ENCODE data around the gene EPB42. TPM values are rescaled to one million over a fixed set of nuclear protein-coding genes. Genes with fewer than 3 reads are reported as not detected.
"Not testable (repeated sequence)": the region's sequence is repeated elsewhere in the genome, so short reads cannot be mapped to it uniquely, and the experiment has no call there.

EPB42 gene
- total RNA-seq, 1 experiment from 2014 or later = not detected

- DNase-seq (ENCODE audit: low read depth, low spot score); in situ Hi-C loops (cut with HindIII; ENCODE audit: low pct_unique_long_range_greater_than_20kb, low sequenced_read_pairs): not testable (repeated sequence)
These were observed 45.0 kb downstream of the EPB42 start for GRCh38 chr15:43175656-43176309.

DNA sequence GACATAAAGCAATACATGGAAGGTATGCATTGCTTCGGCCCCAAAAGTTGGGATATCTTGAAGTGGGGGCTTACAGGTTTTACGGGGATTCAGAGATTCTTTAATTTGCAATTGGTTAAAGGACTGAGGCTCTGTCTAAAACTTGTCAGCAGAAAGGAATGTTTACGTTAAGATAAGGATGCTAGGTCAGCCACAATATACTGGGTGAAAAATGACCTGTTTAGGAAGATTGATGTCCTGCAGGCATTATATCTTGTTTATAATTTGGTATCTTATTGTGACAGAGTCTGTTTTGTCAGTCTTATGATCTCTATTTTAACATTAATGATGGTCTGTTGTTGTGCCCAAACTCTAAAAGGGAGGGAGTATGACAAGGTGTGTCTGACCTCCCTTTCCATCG lies 50.9 kb downstream of the EPB42 start:
- no peak for DNase-seq (ENCODE audit: low read depth, low spot score)
- in situ Hi-C loops (cut with HindIII; ENCODE audit: low pct_unique_long_range_greater_than_20kb, low sequenced_read_pairs) = no loop called here

GRCh38 chr15:43168192-43169107 lies 52.4 kb downstream of the EPB42 start:
- DNase-seq (ENCODE audit: low read depth, low spot score) = peak; percentile 55
- in situ Hi-C loops (cut with HindIII; ENCODE audit: low pct_unique_long_range_greater_than_20kb, low sequenced_read_pairs) = no loop called here

GRCh38 chr15:43167261-43167660 lies 53.6 kb downstream of the EPB42 start:
- DNase-seq (ENCODE audit: low read depth, low spot score); in situ Hi-C loops (cut with HindIII; ENCODE audit: low pct_unique_long_range_greater_than_20kb, low sequenced_read_pairs): not testable (repeated sequence)

DNA sequence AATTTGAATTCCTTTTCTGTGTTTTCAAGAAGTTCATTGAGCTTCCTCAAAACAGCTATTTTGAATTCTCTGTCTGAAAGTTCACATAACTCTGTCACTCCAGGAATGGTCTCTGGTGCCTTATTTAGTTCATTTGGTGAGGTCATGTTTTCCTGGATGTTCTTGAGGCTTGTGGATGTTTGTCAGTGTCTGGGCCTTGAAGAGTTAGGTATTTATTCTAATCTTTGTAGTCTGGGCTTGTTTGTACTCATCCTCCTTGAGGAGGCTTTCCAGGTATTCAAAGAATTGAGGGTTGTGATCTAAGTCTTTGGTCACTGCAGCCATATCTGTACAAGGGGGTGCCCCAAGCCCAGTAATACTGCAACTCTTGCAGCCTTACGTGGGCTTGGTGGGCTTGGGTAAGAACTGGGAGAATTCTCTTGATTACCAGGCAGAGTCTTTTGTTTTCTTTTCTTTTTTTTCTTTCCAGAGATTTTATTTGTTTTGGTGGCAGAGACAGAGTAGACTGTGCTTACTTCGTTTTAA lies 55.0 kb downstream of the EPB42 start:
- in situ Hi-C loops (cut with HindIII; ENCODE audit: low pct_unique_long_range_greater_than_20kb, low sequenced_read_pairs) = no loop called here
- no peak for DNase-seq (ENCODE audit: low read depth, low spot score)

GRCh38 chr15:43153269-43153668 lies 67.5 kb downstream of the EPB42 start:
- no peak for DNase-seq (ENCODE audit: low read depth, low spot score)
- in situ Hi-C loops (cut with HindIII; ENCODE audit: low pct_unique_long_range_greater_than_20kb, low sequenced_read_pairs) = no loop called here

DNA sequence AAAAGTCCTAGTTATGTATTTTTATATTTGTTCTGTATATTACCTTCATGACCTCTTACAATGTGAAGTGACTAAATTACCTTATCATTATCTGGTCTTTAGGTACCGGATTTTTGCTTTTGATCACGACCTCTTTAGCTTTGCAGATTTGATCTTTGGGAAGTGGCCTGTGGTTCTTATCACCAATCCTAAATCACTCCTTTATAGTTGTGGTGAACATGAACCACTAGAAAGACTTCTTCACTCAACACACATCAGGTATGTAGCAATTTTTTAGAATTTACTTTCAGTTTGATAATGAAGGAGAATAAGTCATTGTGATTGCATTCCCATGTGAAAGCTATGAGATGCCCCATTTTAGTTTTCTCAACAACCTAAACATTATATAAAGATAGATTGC lies 69.1 kb downstream of the EPB42 start:
- in situ Hi-C loops (cut with HindIII; ENCODE audit: low pct_unique_long_range_greater_than_20kb, low sequenced_read_pairs) = no loop called here
- DNase-seq (ENCODE audit: low read depth, low spot score) = no peak

- in situ Hi-C loops (cut with HindIII; ENCODE audit: low pct_unique_long_range_greater_than_20kb, low sequenced_read_pairs) = no loop called here
- DNase-seq (ENCODE audit: low read depth, low spot score) = no peak
These were observed 70.5 kb downstream of the EPB42 start for GRCh38 chr15:43150191-43150929.

Small RNA genes within 50 kb of the gene (small RNA-seq; reads per million reads assigned to genes)
- gene RF00019 = 0 reads per million in 2 experiments

Other genes starting within 250 kb of the EPB42 start
- gene UBR1, start 115.0 kb downstream of the EPB42 start, total RNA-seq (2014; rRNA removed; shearing (Covaris generic)) = 28.4 and 28.7 TPM in 2 replicates
- 21.6 and 22.0 TPM in 2 replicates for gene TMEM62, start 87.4 kb downstream of the EPB42 start, total RNA-seq (2014; rRNA removed; shearing (Covaris generic))
- gene CCNDBP1, start 35.6 kb downstream of the EPB42 start, total RNA-seq (2014; rRNA removed; shearing (Covaris generic)) = 63.2 and 64.0 TPM in 2 replicates
- gene TGM5, start 45.9 kb upstream of the EPB42 start, total RNA-seq (2014; rRNA removed; shearing (Covaris generic)) = 0.13 and 0.21 TPM in 2 replicates
- gene TGM7, start 81.2 kb upstream of the EPB42 start, total RNA-seq (2014; rRNA removed; shearing (Covaris generic)) = not detected in 2 replicates
- 16.0 and 16.3 TPM in 2 replicates for gene LCMT2, start 109.6 kb upstream of the EPB42 start, total RNA-seq (2014; rRNA removed; shearing (Covaris generic))
- gene ZSCAN29, start 150.0 kb upstream of the EPB42 start, total RNA-seq (2014; rRNA removed; shearing (Covaris generic)) = 21.0 and 23.1 TPM in 2 replicates
- 7.9 and 9.2 TPM in 2 replicates for gene TUBGCP4, start 150.1 kb upstream of the EPB42 start, total RNA-seq (2014; rRNA removed; shearing (Covaris generic))

All from SK-MEL-5 (cell line).